ENCODE measurements around the gene COX4I2. TPM values are rescaled to one million over a fixed set of nuclear protein-coding genes. Genes with fewer than 3 reads are reported as not detected.
"Not testable (repeated sequence)": the region's sequence is repeated elsewhere in the genome, so short reads cannot be mapped to it uniquely, and the experiment has no call there.

Gene COX4I2
- total RNA-seq, result not detected in 2 replicates

DNA sequence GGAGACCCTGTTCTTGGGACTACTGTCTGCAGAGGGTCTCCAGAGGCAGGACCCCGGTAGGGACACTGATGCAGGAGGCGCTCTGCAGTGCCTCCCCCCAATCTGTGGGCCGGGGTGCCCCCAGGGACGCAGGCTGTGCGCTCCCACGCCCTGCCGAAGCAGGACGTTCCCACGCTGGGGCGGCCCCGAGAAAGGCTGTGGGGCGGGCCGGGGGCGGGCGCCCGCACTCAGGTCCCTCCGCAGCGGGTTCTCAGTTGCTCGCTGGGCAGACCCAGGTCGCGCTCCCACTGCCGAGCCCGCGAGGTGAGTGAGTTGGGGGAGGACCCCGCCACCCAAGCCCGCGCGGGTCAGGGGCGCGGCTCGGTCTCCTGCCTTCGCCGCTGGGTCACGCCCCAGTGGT, at the start of gene COX4I2:
TSS of gene COX4I2 (plus strand) at position 253 of the 400 bp plus-strand sequence. CDS start 1,106 bp downstream, outside the sequence.
- no peak for DNase-seq (ENCODE audit: low read depth in 2 of 2)

DNA sequence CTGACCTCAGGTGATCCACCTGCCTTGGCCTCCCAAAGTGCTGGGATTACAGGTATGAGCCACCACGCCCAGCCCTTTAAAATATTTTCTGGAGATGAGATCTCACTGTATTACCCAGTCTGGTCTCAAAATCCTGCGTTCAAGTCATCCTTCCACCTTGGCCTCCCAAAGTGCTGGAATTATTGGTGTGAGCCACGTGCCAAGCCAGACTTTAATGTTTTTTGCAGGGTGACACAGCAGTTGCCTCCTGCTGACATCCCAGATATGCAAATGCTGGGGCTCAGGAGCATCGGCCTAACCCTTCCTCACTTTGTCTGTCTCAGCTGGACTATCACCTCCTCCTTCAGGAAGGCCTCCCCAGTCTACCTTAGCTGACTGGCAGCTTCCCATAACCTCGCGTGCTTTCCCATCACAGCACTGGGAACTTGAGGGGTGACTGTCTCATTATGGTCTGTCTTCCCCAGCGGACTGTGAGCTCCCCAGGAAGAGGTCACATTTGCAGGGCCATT, 46.9 kb upstream of the COX4I2 start:
- DNase-seq (ENCODE audit: low read depth in 2 of 2), result no peak

DNA sequence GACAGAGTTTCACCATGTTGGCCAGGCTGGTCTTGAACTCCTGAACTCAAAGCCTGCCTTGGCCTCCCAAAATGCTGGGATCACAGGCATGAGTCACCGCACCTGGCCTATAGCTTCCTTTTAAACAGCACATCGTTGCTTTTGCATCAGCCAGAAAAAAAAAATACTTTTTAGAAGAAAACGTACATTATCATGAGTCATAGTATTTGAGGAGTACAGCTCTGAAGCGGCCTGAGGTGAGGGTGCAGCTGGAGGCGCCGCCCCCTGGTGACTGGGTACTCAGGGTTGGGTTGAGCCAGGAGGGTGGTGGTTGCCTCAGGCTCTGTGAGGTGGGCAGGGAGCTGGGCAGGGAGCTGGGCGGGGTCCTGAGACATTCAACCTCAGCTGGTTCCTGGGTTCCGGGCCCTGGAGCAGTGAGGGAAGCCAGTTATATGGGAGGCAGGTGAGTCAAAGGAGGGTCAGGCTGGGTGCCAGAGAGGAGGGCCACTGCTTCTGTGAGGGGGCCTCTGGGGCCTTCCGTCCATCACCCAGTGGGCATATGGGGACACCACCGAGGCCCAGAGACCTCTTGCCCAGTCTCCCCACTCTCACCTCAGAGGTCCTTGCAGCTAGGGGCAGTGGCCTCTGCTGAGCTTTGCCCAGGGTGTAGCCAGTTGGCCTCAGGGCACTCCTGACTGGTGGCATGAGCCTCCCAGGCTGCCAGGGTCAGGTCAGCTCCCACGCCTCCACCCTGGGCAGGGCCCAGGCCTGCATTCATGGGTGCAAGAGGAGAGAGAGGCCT, 44.3 kb upstream of the COX4I2 start:
- peak in 1 of 2 donors; percentile 73 for DNase-seq (ENCODE audit: low read depth in 2 of 2)

DNA sequence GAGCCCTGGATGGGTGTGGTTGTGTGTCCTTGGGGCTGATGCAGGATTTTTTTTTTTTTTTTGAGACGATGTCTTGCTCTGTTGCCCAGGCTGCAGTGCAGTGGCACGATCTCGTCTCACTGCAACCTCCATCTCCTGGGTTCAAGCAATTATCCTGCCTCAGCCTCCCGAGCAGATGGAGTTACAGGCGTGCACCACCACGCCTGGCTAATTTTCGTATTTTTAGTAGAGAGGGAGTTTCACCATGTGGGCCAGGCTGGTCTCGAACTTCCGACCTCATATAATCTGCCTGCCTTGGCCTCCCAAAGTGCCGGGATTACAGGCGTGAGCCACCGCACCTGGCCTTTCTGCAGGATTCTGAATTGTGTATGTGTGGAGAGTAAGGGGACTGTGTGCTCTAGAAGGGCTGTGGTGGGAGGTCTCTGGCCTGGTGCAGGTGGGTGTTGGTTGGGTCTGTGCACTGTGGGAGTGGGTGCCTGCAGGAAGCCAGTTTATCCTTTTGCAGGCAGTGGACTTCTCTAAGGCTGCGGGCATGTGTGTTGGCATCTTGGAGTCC, 43.6 kb upstream of the COX4I2 start:
- DNase-seq (ENCODE audit: low read depth in 2 of 2), result no peak

DNA sequence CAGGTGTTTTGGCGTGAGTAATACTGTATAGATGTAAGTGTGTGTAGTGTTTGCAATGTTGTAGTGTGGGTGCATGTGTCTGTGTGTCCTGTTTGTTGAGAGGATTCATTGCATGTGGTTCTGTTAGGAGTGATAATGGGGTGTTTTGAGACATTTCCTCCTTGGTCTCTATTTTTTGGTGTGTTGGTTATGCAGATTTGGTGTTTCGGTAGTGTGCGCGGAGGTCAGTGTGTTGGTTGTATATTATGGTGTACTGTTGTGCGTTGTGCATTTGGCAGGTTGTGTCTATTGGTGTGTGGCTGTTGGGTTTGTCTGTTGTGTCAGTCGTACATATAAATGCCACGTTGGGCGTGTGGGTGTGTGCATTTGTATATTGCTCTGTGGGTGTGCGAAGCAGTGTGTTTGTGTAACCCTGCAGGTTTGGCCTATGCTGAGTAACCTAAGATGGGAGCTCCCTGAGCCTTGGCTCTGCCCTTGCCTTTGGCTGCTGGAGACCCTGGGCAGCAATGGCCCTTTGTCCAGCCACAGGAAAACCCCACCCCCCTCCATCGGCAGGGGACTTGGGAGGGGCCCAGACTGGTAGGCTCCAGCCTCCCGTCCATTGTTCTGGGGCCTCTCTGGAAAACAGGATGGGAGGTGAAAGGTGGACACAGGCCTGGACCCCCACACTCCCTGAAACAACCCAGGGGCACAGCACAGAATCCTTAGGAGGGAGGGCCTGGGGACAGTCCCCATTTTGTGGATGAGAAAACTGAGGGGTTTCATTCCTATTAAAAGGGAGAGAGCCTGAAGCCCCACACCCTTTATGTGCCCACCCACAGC, 42.9 kb upstream of the COX4I2 start:
- peak; percentile 60 to 78 for DNase-seq (ENCODE audit: low read depth in 2 of 2)

DNA sequence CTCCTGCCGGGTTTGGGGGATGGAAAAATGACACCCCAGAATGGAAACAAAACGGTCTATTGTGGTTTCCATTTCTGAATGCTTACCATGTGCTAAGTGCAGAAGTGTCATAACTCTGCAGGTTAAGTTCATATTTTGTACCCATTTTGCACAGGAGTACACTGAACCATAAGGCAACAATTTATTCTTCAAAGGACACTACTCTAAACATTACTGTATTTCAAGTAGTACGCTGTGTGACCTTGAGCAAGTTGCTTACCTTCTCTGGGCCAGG, 42.4 kb upstream of the COX4I2 start:
- DNase-seq (ENCODE audit: low read depth in 2 of 2), result no peak

DNA sequence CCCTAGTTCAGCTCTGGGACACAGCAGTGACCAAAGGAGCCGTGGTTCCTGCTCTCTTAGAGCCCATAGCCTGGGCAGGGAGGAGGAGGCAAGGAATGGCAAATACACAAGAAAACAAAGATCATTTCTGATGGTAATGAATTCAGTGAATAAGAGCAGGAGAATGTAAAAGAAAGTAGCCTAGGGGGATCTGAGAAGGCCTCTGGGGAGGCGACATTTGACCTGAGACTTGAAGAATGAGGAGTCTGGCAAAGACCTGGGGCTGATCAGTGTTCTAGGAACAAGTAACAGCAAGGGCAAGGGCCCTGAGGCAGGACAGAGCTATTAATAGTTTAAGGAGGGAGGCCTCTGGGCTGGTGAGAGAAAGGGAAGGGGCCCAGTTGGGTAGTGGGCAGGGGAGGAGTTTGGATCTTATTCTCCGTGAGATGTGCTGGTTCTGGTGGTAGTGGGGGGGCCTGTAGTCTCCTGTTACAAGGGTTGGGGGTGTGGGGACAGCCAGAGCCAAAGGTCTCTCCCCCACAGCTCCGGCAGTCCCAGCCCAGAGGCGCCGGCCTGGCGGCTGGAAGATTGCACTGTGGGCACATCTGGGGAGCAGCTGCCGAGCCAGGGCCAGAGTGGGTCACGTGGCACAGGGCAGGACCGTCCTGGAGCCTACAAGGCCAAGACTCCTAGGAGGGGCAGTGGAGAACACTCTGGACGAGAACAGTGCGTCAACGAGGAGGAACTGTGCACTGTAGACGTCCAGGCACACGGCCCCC, 41.9 kb upstream of the COX4I2 start:
- peak in 1 of 2 donors; percentile 34 for DNase-seq (ENCODE audit: low read depth in 2 of 2)

DNA sequence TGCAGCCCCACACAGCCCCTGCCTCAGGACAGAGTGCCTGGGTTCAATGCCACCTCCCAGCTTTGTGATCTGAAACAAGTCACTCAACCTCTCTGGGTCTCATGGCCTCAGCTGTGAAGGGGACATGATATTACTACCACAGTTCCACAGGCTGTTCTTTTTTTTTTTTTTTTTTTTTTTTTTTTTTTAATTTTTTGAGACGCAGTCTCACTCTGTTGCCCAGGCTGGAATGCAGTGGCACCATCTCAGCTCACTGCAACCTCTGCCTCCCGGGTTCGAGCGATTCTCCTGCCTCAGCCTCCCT, 41.3 kb upstream of the COX4I2 start:
- DNase-seq (ENCODE audit: low read depth in 2 of 2), result not testable (repeated sequence)

DNA sequence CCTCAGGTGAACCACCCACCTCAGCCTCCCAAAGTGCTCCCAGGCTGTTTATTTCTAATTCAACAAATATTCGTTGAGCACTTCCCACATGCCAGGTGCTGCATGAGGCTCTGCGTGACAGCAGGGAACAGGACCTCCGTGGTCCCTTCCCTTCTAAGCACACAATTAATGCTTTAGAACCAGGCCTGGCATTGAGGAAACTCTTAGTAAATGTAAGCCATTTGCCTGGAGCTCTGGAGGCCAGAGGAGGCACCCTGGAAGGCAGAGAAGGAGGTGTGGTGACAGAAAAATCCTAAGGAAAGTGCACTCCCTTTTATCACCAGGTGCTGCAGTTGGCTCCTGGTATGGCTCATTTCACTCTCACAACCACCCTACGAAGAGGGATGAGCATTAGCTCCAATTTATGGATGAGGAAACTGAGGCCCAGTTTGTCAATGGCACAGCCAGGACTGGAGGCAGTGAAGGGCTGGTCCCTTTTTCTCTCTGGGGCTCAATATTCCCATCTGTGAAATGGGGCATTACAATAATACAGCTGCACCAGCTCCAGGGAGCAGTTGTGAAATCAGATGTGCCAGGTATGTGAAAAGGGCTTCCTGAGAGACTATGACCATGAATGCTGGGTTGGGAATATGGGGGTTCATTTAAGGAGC, 40.8 kb upstream of the COX4I2 start:
- DNase-seq (ENCODE audit: low read depth in 2 of 2), result no peak

DNA sequence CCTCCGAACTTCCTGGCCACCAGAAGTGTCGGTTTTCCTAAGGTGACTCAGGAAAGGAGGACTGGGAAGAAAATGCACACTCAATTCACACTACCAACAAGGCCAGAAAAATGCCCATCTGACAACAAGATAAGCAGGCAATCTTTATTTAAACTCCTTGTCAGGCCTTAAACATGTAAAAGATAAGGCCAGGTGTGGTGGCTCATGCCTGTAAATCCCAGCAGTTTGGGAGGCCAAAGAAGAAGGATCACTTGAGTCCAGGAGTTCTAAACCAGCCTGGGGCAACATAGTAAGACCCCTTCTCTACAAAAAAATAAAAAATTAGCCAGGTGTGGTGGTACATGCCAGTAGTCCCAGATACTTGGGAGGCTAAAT, 40.2 kb upstream of the COX4I2 start:
- no peak for DNase-seq (ENCODE audit: low read depth in 2 of 2)

DNA sequence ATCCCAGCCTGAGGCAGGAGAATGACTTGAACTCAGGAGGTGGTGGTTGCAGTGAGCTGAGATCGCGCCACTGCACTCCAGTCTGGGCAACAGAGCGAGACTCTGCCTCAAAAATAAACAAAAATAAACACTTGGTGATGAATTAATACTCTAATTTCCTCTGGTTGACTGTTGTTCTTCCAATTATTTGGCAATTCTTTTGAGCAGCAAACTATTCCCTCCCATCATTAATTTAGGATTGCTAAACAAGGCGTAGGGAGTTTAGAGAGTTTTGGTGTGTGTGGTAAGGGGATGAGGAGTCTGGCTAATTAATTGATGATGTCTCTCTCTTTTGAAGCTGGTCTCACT, 35.3 kb upstream of the COX4I2 start:
- no peak for DNase-seq (ENCODE audit: low read depth in 2 of 2)

DNA sequence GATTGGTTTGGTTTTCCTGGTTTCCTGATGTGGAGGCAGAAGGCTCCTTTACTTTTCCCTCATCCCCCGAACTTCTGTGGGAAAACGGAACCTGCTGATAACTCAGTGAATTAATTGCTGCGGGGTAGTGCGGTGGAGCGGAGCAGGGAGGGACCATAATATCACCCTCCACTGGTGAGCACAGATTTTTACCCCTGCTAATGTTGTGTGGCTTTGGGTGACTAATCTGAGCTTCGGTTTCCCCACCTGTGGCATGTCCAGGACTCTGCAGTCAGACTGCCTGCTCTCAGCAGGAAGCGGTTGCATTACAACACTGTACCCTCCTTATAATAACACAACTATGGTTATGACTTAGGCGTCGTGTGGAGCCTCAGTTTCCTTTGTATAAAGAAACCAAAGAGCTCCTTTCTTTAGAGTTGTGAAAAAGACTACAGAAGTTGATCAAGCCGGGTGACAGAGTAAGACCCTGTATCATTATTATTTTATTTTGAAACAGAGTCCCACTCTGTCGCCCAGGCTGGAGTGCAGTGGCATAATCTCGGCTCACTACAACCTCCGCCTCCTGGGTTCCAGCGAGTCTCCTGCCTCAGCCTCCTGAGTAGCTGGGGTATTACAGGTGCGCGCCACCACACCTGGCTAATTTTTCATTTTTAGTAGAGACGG, 34.8 kb upstream of the COX4I2 start:
- peak; percentile 50 to 79 for DNase-seq (ENCODE audit: low read depth in 2 of 2)

DNA sequence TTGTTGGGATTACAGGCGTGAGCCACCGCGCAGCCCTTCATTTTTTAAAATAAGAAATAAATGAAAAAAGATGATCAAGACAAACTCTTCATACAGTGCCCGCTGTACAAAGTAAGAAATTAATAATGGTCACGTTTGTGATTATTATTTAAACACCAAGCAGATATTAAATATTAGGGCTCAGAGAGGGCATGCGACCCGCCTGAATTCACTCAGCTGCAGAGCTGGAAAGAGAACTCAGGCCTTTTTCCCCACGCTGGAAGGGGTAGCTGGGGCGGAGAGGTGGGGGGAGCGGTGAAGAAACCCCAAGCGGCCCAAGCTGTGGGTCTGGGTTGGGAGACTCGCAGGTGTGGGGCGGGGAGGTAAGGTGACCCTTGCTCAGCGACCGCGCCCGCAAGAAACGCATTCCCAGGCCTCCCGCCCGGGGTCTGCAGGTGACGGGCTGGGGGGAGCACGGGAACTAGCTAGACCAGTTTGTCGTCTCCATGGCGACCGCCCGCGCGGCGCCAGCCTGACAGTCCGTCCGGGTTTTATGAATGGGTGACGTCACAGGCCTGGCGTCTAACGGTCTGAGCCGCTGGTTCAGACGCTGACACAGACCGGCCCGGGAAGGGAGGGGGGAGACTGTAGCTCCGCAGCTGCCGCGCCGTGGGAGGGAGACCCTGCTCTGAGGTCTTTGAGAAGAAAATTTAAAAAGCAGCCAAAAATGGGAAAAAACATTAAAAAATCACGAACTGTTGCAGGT, 33.7 kb upstream of the COX4I2 start:
- peak; percentile 98 to 99 for DNase-seq (ENCODE audit: low read depth in 2 of 2)

DNA sequence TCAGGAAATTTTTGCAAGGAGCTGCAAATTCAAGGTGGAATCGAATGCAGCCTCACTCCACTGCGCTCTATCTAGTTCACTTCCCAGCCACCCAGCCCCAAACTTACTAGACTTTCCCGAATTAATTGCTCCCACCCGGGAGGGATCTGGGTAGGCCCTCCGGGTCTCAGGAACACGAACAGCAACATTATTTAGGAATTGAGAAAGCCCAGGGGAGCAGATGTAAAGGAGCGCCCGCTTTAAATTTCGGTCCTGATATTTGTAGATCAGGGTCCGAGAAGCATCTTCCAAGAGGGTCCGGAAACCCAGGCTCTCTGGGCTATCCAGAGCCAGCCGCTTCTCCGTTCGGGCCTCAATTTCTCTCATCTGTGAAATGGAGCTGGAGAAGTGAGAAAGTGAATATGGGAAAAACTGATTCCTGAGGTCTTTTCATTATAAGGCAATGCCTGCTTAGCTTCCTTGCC, 33.1 kb upstream of the COX4I2 start:
- no peak for DNase-seq (ENCODE audit: low read depth in 2 of 2)

DNA sequence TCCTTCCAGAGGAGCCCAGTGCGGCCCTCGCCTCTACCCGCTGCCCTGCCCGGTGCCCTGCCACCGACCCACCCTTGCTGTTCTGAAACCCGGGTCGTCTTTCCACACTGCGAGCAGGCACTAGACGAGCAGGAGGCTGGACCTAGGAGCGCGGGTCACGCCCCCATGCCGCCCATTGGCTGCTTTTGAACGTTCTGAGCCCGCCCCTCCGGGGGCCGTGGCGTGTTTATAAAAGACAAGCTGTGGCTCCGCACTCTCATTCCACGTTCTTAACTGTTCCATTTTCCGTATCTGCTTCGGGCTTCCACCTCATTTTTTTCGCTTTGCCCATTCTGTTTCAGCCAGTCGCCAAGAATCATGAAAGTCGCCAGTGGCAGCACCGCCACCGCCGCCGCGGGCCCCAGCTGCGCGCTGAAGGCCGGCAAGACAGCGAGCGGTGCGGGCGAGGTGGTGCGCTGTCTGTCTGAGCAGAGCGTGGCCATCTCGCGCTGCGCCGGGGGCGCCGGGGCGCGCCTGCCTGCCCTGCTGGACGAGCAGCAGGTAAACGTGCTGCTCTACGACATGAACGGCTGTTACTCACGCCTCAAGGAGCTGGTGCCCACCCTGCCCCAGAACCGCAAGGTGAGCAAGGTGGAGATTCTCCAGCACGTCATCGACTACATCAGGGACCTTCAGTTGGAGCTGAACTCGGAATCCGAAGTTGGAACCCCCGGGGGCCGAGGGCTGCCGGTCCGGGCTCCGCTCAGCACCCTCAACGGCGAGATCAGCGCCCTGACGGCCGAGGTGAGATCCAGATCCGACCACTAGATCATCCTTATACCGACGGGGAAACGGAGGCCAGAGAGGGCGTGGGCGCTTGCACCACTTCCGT, 32.4 kb upstream of the COX4I2 start, which contains the start of gene ID1:
TSS of gene ID1 (plus strand) at position 259 of the 871 bp plus-strand sequence. CDS start at position 358, 99 bp downstream.
- peak; percentile 96 to 98 for DNase-seq (ENCODE audit: low read depth in 2 of 2)

DNA sequence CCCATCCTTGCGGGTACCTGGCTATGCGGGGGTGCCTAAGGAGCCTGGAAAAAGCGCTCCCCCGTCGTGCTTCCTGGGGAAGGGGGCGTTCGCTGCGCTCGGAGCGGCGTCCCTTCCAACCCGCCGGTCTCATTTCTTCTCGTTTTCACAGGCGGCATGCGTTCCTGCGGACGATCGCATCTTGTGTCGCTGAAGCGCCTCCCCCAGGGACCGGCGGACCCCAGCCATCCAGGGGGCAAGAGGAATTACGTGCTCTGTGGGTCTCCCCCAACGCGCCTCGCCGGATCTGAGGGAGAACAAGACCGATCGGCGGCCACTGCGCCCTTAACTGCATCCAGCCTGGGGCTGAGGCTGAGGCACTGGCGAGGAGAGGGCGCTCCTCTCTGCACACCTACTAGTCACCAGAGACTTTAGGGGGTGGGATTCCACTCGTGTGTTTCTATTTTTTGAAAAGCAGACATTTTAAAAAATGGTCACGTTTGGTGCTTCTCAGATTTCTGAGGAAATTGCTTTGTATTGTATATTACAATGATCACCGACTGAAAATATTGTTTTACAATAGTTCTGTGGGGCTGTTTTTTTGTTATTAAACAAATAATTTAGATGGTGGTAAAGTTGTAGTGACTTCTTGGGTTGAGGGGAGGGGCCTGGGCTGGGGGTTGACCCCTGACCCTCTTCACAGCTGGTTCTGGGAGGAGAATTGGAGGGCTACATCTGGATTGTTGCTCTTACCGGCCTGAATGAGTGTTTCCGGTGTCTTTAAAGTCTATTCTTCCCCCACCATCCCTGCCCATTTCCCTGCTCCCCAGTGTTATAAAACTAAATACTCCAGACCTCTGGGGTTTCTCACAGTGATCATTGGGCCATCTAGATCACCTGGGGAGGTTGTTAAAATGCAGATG, 31.6 kb upstream of the COX4I2 start:
- DNase-seq (ENCODE audit: low read depth in 2 of 2), result peak in 1 of 2 donors; percentile 40

DNA sequence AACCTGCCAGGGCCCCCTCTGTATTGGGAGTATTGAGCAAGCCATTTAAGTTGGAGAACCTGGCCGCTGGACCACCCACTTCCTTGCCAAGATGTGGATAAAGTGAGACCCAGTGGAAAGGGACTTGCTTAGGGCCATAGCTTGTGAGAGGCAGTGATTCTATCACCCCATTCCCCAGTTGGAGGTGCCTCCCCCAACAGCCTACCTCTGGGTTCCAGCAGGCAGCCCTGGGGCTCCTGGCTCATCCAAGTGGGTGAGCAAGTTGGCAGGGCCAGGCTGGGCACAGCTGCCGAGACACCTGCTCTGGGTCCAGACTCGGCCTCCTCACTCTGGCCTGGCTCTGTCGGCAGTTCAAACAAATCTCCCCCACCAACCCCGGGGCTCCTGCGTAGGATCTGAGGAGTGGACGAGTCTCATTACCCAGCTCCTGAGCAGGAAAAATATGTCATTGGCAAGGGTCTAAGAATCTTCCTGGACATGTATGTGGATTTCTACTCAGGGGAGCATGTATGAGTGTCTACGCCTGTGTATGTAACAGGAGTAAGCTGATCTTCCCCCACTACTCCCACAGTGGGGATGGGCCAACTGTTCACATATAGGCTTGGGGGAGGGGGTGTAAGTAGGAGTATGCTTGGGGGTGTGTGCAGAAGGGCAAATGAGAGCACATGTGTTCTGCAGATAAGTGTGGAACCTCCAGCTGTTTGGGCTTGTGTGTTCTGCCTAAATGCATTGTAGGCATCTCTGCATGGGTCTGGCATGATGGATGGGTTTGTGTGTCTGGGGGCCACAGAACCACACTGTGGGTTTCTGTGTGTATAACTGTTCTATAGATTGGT, 30.7 kb upstream of the COX4I2 start:
- peak; percentile 79 to 84 for DNase-seq (ENCODE audit: low read depth in 2 of 2)
